ENCODE results near the gene ALOX5. TPM values are rescaled to one million over a fixed set of nuclear protein-coding genes. Genes with fewer than 3 reads are reported as not detected.

The ALOX5 gene
- polyA plus RNA-seq, 1 of the 3 experiments (the other 2 are of a cell fraction) = not detected

GRCh38 chr10:45372251-45372951 is 1.6 kb upstream of the ALOX5 start:
- CTCF ChIA-PET = no interaction called here
- POLR2A ChIA-PET = no interaction called here
- Histone ChIP-seq H3K4me2 (no peak overlapping the region), H3F3A (replicated peaks; ENCODE audit: insufficient read depth) (no peaks in the 10 kb centered on the region), H3K9ac (no peak overlapping the region), H3K79me2 (ENCODE audit: insufficient read depth) (no peaks in the 10 kb centered on the region), H3K4me3 (ENCODE audit: low read depth in 2 of 2, low read length in 1 of 2) (no peak overlapping the region), H4K20me1 (ENCODE audit: insufficient read depth) (no peaks in the 10 kb centered on the region), H3K9me2 (no peaks in the 10 kb centered on the region), H3K36me3 (replicated peaks in 1 of 2; ENCODE audit: control insufficient read depth in 1 of 2, insufficient read depth in 2 of 2, low read length in 1 of 2) (no peaks in the 10 kb centered on the region), H3K27ac (ENCODE audit: low read depth in 2 of 2, low read length in 1 of 2) (no peak overlapping the region), H3K9me3 (no peaks in the 10 kb centered on the region), H3K4me1 (ENCODE audit: control insufficient read depth in 1 of 2, insufficient read depth in 2 of 2, low read depth in 1 of 2, low read length in 1 of 2) (peaks cover 0 to 2% of the 10 kb centered on the region in 2 experiments; a peak in 1 of 4 replicates), H2AFZ (ENCODE audit: low read depth) (no peak overlapping the region), H3K27me3 (ENCODE audit: insufficient read depth) (peaks cover 50% of the 10 kb centered on the region)
- 28% methylated on average over 9 of the region's 9 CpGs for WGBS (ENCODE audit: low lambda C conversion rate)
- TF ChIP-seq RXRA (IDR thresholded peaks at IDR 0.05; ENCODE audit: borderline replicate concordance, low read depth) = no peak
- TF ChIP-seq, protein P1, sequence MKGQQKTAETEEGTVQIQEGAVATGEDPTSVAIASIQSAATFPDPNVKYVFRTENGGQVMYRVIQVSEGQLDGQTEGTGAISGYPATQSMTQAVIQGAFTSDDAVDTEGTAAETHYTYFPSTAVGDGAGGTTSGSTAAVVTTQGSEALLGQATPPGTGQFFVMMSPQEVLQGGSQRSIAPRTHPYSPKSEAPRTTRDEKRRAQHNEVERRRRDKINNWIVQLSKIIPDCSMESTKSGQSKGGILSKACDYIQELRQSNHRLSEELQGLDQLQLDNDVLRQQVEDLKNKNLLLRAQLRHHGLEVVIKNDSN (IDR thresholded peaks at IDR 0.05; ENCODE audit: borderline replicate concordance, low read depth) = no peak
- DNase-seq = no peak

GRCh38 chr10:45373003-45373575 is 927 bp upstream of the ALOX5 start:
- ChIA-PET CTCF (no interaction called here), POLR2A (no interaction called here)
- WGBS (ENCODE audit: low lambda C conversion rate) = 2% methylated on average over 12 of the region's 32 CpGs
- Histone ChIP-seq H3K27ac (ENCODE audit: low read depth in 2 of 2, low read length in 1 of 2) (no peak overlapping the region), H3K4me3 (ENCODE audit: low read depth in 2 of 2, low read length in 1 of 2) (no peak overlapping the region), H4K20me1 (ENCODE audit: insufficient read depth) (no peaks in the 10 kb centered on the region), H3K9ac (no peak overlapping the region), H3K9me2 (no peaks in the 10 kb centered on the region), H3K36me3 (replicated peaks in 1 of 2; ENCODE audit: control insufficient read depth in 1 of 2, insufficient read depth in 2 of 2, low read length in 1 of 2) (no peaks in the 10 kb centered on the region), H3K9me3 (no peaks in the 10 kb centered on the region), H3K27me3 (ENCODE audit: insufficient read depth) (peaks cover 57% of the 10 kb centered on the region), H2AFZ (ENCODE audit: low read depth) (no peak overlapping the region), H3K4me1 (ENCODE audit: control insufficient read depth in 1 of 2, insufficient read depth in 2 of 2, low read depth in 1 of 2, low read length in 1 of 2) (peaks cover 0 to 2% of the 10 kb centered on the region in 2 experiments; a peak in 1 of 4 replicates), H3K4me2 (peak overlapping the region; percentile 44; the same call in 1 of the 2 replicates), H3F3A (replicated peaks; ENCODE audit: insufficient read depth) (no peaks in the 10 kb centered on the region), H3K79me2 (ENCODE audit: insufficient read depth) (no peaks in the 10 kb centered on the region)
- TF ChIP-seq GATA2 (CRISPR knock-in tag; IDR thresholded peaks at IDR 0.05) = no peak
- 0 out of 2 replicates have a peak, but pooled peaks have one; percentile 17 for TF ChIP-seq EZH2phosphoT487 (IDR thresholded peaks at IDR 0.05; ENCODE audit: borderline replicate concordance, low read depth)
- no peak for TF ChIP-seq CTCF (IDR thresholded peaks at IDR 0.05)
- TF ChIP-seq RFX5 (IDR thresholded peaks at IDR 0.05; ENCODE audit: low read length) = no peak
- no peak for TF ChIP-seq NFIC (IDR thresholded peaks at IDR 0.05; ENCODE audit: borderline replicate concordance)
- DNase-seq = peak; percentile 38

Data from SK-N-SH (cell line).